Fibroblast of the aortic adventitia (primary cell): ENCODE data around the gene AKT2. TPM values are rescaled to one million over a fixed set of nuclear protein-coding genes. Genes with fewer than 3 reads are reported as not detected.

ENCODE experiments used
- DNase-seq: peaks from one replicate; pipeline ENCODE4 v3.0.0-alpha.2; 2010; ENCODE audit warnings: low read depth
- H3K4me3 ChIP-seq: 2 replicates; pipeline ENCODE4 v1.5.1; 2011; ENCODE audit warnings: low read depth, mild to moderate bottlenecking, control low read depth, low read length, moderate library complexity
- CTCF ChIP-seq: IDR thresholded peaks from 2 replicates; pipeline ENCODE4 v1.5.1; 2011; ENCODE audit warnings: mild to moderate bottlenecking, low read length, control low read depth, inconsistent platforms; ENCODE audit not compliant: insufficient read depth
- small RNA-seq: library from RNA; depleted of rRNA; stranded (forward); fragments of <200 nt; gene quantifications from one replicate; pipeline ENCODE3, GENCODE V24; 2012
- total RNA-seq: library from RNA; depleted of rRNA; stranded (reverse); fragments of >200 nt; gene quantifications from 2 replicates; pipeline ENCODE4 v1.2.3, GENCODE V29; 2012; ENCODE audit warnings: low replicate concordance

Gene AKT2
- total RNA-seq, 1 donor, result 124 TPM

DNA sequence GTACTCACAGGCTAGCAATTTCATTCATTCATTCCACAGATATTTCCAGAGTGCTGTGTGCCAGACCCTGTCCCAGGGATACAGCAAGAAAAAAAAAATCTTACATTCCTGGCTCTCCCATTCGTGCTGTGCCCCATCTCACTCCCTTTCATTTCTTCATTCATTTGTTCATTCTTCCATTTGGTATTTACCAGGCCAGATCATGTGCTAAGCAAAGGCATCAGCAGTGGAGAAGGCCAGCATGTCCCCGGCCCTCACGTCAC is 91.6 kb downstream of the AKT2 start:
- TF ChIP-seq CTCF, result no peak
- DNase-seq, result peak; percentile 45
- no peak overlapping the region for H3K4me3 ChIP-seq

- TF ChIP-seq CTCF, result no peak
- no peak for DNase-seq
- H3K4me3 ChIP-seq, result peak overlapping the region; percentile 82
These were observed 92.2 kb downstream of the AKT2 start for GRCh38 chr19:40192758-40193586.

- no peak for TF ChIP-seq CTCF
- peak overlapping the region; percentile 82 for H3K4me3 ChIP-seq
- peak; percentile 10 for DNase-seq
These were observed 93.1 kb downstream of the AKT2 start for GRCh38 chr19:40191836-40192646.

DNA sequence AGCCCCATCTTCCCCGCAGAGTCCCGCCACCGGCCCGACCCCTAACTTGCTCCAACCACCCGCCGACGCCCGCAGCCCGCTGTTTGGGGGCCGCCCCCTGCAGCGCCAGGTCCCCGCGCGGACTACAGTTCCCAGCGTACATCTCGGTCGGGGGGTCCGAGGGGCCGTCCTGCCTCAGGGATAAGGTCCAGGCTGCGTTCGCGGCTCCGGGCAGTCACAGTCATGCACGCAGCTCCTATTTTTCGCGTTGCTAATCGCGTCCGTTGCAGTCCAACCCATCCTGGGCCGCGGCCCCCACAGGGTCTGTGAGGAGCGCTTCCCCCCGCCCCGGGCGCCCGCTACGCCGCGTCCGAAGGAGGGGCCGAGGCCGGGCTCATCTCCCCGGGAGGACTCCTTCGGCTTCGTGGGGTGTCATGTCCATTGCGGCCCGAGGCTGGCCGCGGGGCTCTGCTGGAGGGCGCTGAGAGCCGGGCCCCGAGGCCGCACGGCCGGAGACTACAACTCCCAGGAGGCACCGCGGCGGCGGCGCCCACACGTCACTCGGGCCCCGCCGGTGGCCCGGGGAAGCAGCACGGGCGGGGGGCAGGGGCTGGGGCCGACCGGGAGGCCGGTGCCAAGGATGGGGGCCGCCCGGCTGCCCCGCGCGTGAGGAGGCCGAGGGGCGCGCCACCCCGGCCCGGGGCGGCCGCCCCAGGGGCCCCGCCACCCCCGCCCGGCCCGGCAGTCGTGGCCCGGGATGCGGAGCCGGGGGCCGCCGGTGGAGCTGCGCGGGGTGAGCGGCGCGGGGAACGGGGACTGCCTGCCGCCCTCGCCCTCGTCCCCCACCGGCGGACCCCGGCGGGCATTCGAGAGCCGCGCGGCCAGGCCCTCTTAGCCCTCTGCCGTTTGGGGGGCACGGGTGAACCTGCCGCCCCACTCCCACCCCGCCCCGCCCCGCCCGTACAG is 94.0 kb downstream of the AKT2 start, which contains the start of gene MAP3K10:
MAP3K10 (plus strand) TSS at position 536 of the 945 bp plus-strand sequence. CDS start 606 bp downstream, outside the sequence.
- TF ChIP-seq CTCF, result no peak
- peak; percentile 61 for DNase-seq
- H3K4me3 ChIP-seq, result peak within 1 kb of the TSS; percentile 82

GRCh38 chr19:40184273-40184672 is 100.9 kb downstream of the AKT2 start:
- no peak overlapping the region for H3K4me3 ChIP-seq
- no peak for TF ChIP-seq CTCF
- DNase-seq, result no peak

Small RNA genes within 50 kb of the gene (small RNA-seq; reads per million reads assigned to genes)
- gene MIR641 (73.6 reads per million, percentile 97 among the genes with 10 or more reads in this experiment), gene RNU6-945P (not detected)

Other genes with a start within 250 kb of the AKT2 start
- gene ZNF780B, start 229.1 kb downstream of the AKT2 start, total RNA-seq, result 18.9 and 23.1 TPM in 2 replicates
- gene ZNF780A, start 194.4 kb downstream of the AKT2 start, total RNA-seq, result 10.1 and 15.9 TPM in 2 replicates
- gene MAP3K10, start 93.9 kb downstream of the AKT2 start, total RNA-seq, result 5.0 and 8.0 TPM in 2 replicates
- not detected in 2 replicates for gene TTC9B, start 67.0 kb downstream of the AKT2 start, total RNA-seq
- 0.33 TPM in 1 of 2 replicates, not detected in the other for gene CCNP, start 58.7 kb downstream of the AKT2 start, total RNA-seq
- 1.2 and 9.1 TPM in 2 replicates for gene C19orf47, start 63.1 kb upstream of the AKT2 start, total RNA-seq
- 179 and 252 TPM in 2 replicates for gene PLD3, start 63.4 kb upstream of the AKT2 start, total RNA-seq
- 0.18 TPM in 1 of 2 replicates, not detected in the other for gene HIPK4, start 104.8 kb upstream of the AKT2 start, total RNA-seq
- gene PRX, start 128.0 kb upstream of the AKT2 start, total RNA-seq, result 2.0 and 10.2 TPM in 2 replicates
- gene SERTAD1, start 140.6 kb upstream of the AKT2 start, total RNA-seq, result 13.8 and 18.2 TPM in 2 replicates
- 6.2 and 24.4 TPM in 2 replicates for gene SERTAD3, start 159.0 kb upstream of the AKT2 start, total RNA-seq
- 71.5 and 77.2 TPM in 2 replicates for gene BLVRB, start 180.4 kb upstream of the AKT2 start, total RNA-seq
- gene SPTBN4, start 181.7 kb upstream of the AKT2 start, total RNA-seq, result 3.5 and 9.5 TPM in 2 replicates